GM18511 (cell line): ENCODE measurements around the gene ATP1B4.
"Not testable (repeated sequence)": the region's sequence is repeated elsewhere in the genome, so short reads cannot be mapped to it uniquely, and the experiment has no call there.

ENCODE experiments used
- ATAC-seq: cut with Tn5 transposase; IDR thresholded peaks from one replicate; pipeline ENCODE4 v1.9.1; 2021; ENCODE audit warnings: mild to moderate bottlenecking, moderate library complexity; ENCODE audit not compliant: unreplicated experiment

The ATP1B4 gene

GRCh38 chrX:120361764-120362305, at the start of gene ATP1B4:
ATP1B4 (plus strand) TSS chrX:120362089; CDS start chrX:120362169, 80 bp downstream.
- ATAC-seq, result no peak

GRCh38 chrX:120315776-120316175, 46.1 kb upstream of the ATP1B4 start:
- no peak for ATAC-seq

GRCh38 chrX:120316587-120317283, 45.2 kb upstream of the ATP1B4 start:
- ATAC-seq, result no peak

GRCh38 chrX:120318411-120318810, 43.5 kb upstream of the ATP1B4 start:
- ATAC-seq, result no peak

- ATAC-seq, result no peak
Measured at GRCh38 chrX:120321520-120322281, 40.2 kb upstream of the ATP1B4 start.

GRCh38 chrX:120331116-120331515, 30.8 kb upstream of the ATP1B4 start:
- no peak for ATAC-seq

- ATAC-seq, result no peak
Measured at GRCh38 chrX:120332394-120332793, 29.5 kb upstream of the ATP1B4 start.

- ATAC-seq, result no peak
Measured at GRCh38 chrX:120334151-120334550, 27.7 kb upstream of the ATP1B4 start.

GRCh38 chrX:120334603-120335002, 27.3 kb upstream of the ATP1B4 start:
- ATAC-seq, result no peak

- ATAC-seq, result no peak
Measured at GRCh38 chrX:120335289-120335688, 26.6 kb upstream of the ATP1B4 start.

- ATAC-seq, result no peak
Measured at GRCh38 chrX:120336899-120337298, 25.0 kb upstream of the ATP1B4 start.

- not testable (repeated sequence) for ATAC-seq
Measured at GRCh38 chrX:120344566-120344965, 17.3 kb upstream of the ATP1B4 start.

- no peak for ATAC-seq
Measured at GRCh38 chrX:120350450-120351138, 11.3 kb upstream of the ATP1B4 start.

- no peak for ATAC-seq
Measured at GRCh38 chrX:120356084-120356483, 5.8 kb upstream of the ATP1B4 start.

GRCh38 chrX:120357186-120357585, 4.7 kb upstream of the ATP1B4 start:
- ATAC-seq, result no peak

GRCh38 chrX:120358737-120359456, 3.0 kb upstream of the ATP1B4 start:
- no peak for ATAC-seq

GRCh38 chrX:120365320-120365719, 3.4 kb downstream of the ATP1B4 start:
- ATAC-seq, result peak; percentile 84

- no peak for ATAC-seq
Measured at GRCh38 chrX:120365968-120366367, 4.1 kb downstream of the ATP1B4 start.

- no peak for ATAC-seq
Measured at GRCh38 chrX:120366794-120367193, 4.9 kb downstream of the ATP1B4 start.

- ATAC-seq, result no peak
Measured at GRCh38 chrX:120367402-120368109, 5.7 kb downstream of the ATP1B4 start.
